ENCODE measurements around the gene RAB7A. TPM values are rescaled to one million over a fixed set of nuclear protein-coding genes. Genes with fewer than 3 reads are reported as not detected.

The RAB7A gene
- total RNA-seq, 2 experiments from 2014 or later: 304 to 322 TPM

- peaks cover 84% of the 10 kb centered on the region for H3K4me1 Mint-ChIP-seq (ENCODE audit: low read depth)
- CTCF ChIA-PET: interaction anchor here (2.1 to 3.7 kb wide), 4 partner anchors 8 to 186 kb away, joined by 8 to 27 read pairs (median 20); no protein-coding TSS in a partner anchor
- H3K9me3 Mint-ChIP-seq: no peaks in the 10 kb centered on the region
- H3K27ac Mint-ChIP-seq: peak overlapping the region; percentile 88
- POLR2A ChIA-PET: interaction anchor here (0.6 to 2.8 kb wide), 7 partner anchors 9 to 188 kb away, joined by 3 to 10 read pairs (median 4); no protein-coding TSS in a partner anchor
- no peak for TF ChIP-seq CTCF (IDR thresholded peaks at IDR 0.05)
- intact Hi-C loops (cut with micrococcal nuclease): loop anchor here (2.0 to 5.0 kb wide), 2 partner anchors 76 to 123 kb away; partner anchors contain the start of gene RAB7A
- ATAC-seq (peak; percentile 6), DNase-seq (no peak)
- peaks cover 70% of the 10 kb centered on the region for H3K36me3 Mint-ChIP-seq (ENCODE audit: low read depth)
- no peaks in the 10 kb centered on the region for H3K27me3 Mint-ChIP-seq
- peak overlapping the region; percentile 79 for H3K4me3 Mint-ChIP-seq
These were observed 77.3 kb downstream of the RAB7A start for GRCh38 chr3:128803307-128803706.

DNA sequence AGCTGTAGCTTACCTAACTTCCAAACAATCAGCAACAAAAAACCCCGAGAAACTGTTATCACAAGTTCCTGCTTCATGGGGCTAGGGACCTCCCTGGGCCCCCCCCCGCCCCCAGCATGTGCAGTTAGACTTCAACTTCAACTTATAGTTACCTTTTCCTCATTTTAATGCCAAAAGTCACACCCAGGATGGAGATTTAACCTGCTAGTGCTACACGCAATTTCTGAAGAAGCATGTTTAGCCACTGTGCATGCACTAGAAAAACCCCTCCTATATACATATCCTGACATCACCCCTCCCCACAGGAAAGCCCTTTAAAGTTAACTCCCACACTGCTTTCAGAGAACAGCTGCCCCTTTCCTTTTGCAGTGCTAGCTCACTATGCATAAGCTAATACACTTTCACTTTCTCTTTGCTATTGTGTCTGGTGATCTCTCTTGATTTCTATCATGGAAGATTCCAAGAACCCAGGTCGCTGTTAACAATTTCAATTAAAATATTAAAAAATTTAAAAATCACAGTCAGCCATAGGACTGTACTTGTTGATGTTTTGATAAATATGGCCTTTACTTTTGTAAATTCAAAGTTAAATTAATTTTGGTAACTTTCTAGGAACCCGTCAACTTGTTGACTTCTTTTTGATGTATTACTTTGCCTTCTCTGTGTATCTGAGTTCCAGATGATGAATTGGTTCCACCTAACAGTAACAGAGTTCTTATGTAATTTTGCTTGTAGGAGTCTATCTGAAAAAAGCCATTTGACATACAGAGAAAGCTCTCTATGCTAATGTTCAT, 78.2 kb downstream of the RAB7A start:
- TF ChIP-seq CTCF (IDR thresholded peaks at IDR 0.05): no peak
- DNase-seq (peak; percentile 84), ATAC-seq (peak; percentile 81)
- H3K27me3 Mint-ChIP-seq: no peaks in the 10 kb centered on the region
- peaks cover 69% of the 10 kb centered on the region for H3K36me3 Mint-ChIP-seq (ENCODE audit: low read depth)
- H3K4me3 Mint-ChIP-seq: peak overlapping the region; percentile 79
- intact Hi-C loops (cut with micrococcal nuclease): loop anchor here (2.0 to 5.0 kb wide), 2 partner anchors 15 to 77 kb away; partner anchors contain the start of gene RAB7A
- H3K4me1 Mint-ChIP-seq (ENCODE audit: low read depth): peaks cover 82% of the 10 kb centered on the region
- ChIA-PET CTCF (interaction anchor here (1.0 to 3.7 kb wide), 8 partner anchors 9 to 196 kb away, joined by 3 to 27 read pairs (median 6); no protein-coding TSS in a partner anchor), POLR2A (interaction anchor here (0.6 to 2.8 kb wide), 7 partner anchors 10 to 189 kb away, joined by 3 to 10 read pairs (median 4); no protein-coding TSS in a partner anchor)
- peak overlapping the region; percentile 88 for H3K27ac Mint-ChIP-seq
- H3K9me3 Mint-ChIP-seq: no peaks in the 10 kb centered on the region

DNA sequence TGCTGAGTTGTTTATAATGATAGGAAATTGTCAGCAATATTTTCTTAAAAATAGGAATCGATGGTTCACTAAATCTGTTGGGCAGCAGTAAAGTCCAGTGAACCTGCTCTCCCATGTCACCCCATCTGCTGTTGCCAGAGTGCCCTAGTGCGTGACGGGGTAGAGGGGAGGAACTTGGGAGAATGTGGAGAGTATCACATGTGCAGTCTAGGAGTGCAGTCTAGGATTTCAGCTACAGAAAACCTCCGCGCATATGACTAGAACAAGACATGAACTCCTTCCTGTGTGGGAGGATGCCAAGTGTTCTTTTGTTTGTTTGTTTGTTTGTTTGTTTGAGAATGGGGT, 78.8 kb downstream of the RAB7A start:
- Mint-ChIP-seq H3K27ac (peak overlapping the region; percentile 88), H3K27me3 (no peaks in the 10 kb centered on the region), H3K4me1 (ENCODE audit: low read depth) (peaks cover 78% of the 10 kb centered on the region), H3K9me3 (no peaks in the 10 kb centered on the region), H3K36me3 (ENCODE audit: low read depth) (peaks cover 68% of the 10 kb centered on the region), H3K4me3 (peak overlapping the region; percentile 79)
- no peak for TF ChIP-seq CTCF (IDR thresholded peaks at IDR 0.05)
- ATAC-seq (no peak), DNase-seq (no peak)
- ChIA-PET CTCF (interaction anchor here (1.0 to 3.7 kb wide), 8 partner anchors 9 to 196 kb away, joined by 3 to 27 read pairs (median 6); no protein-coding TSS in a partner anchor), POLR2A (interaction anchor here (1.0 to 2.8 kb wide), 5 partner anchors 10 to 124 kb away, joined by 3 to 10 read pairs (median 8); no protein-coding TSS in a partner anchor)
- intact Hi-C loops (cut with micrococcal nuclease): loop anchor here (2.0 to 5.0 kb wide), 2 partner anchors 16 to 77 kb away; partner anchors contain the start of gene RAB7A

- Mint-ChIP-seq H3K27ac (peak overlapping the region; percentile 88), H3K9me3 (no peaks in the 10 kb centered on the region), H3K4me3 (no peak overlapping the region), H3K27me3 (no peaks in the 10 kb centered on the region), H3K36me3 (ENCODE audit: low read depth) (peaks cover 64% of the 10 kb centered on the region), H3K4me1 (ENCODE audit: low read depth) (peaks cover 68% of the 10 kb centered on the region)
- intact Hi-C loops (cut with micrococcal nuclease): loop anchor here (2.0 kb wide), 1 partner anchor 17 kb away; no protein-coding TSS in a partner anchor
- POLR2A ChIA-PET: interaction anchor here (1.0 kb wide), 1 partner anchor 19 kb away, joined by 4 read pairs; no protein-coding TSS in a partner anchor
- CTCF ChIA-PET: interaction anchor here (0.7 to 3.7 kb wide), 5 partner anchors 11 to 125 kb away, joined by 3 to 27 read pairs (median 5); no protein-coding TSS in a partner anchor
- DNase-seq (no peak), ATAC-seq (no peak)
- TF ChIP-seq CTCF (IDR thresholded peaks at IDR 0.05): no peak
These were observed 79.8 kb downstream of the RAB7A start for GRCh38 chr3:128805772-128806171.

Data from activated CD8-positive, alpha-beta T cell treated with anti-CD3 and anti-CD28 coated beads for 36 hours (primary cell).